Measurements from ENCODE around the gene ASGR2. TPM values are rescaled to one million over a fixed set of nuclear protein-coding genes. Genes with fewer than 3 reads are reported as not detected.
"Not testable (repeated sequence)": the region's sequence is repeated elsewhere in the genome, so short reads cannot be mapped to it uniquely, and the experiment has no call there.

The ASGR2 gene
- total RNA-seq (1 to 10 TPM in 1 of 9 donors, under 1 TPM in 2, not detected in 6; 0.29 to 2.1 (median 0.39) TPM), polyA plus RNA-seq (under 1 TPM in 1 of 2 donors, not detected in 1; 0.28 TPM)
- long read RNA-seq, donor 1, result 0 reads
- long read RNA-seq, donor 2, result 0 reads
- long read RNA-seq, donor 3, result 0 reads

GRCh38 chr17:7114241-7114874 is at the start of gene ASGR2:
ASGR2 (minus strand) TSS chr17:7114822; CDS start chr17:7114240, 582 bp downstream.
- H3K36me3 ChIP-seq, result no peaks in the 10 kb centered on the region
- peaks cover 0 to 3% (median 0%) of the 10 kb centered on the region in 12 donors for H3K9me3 ChIP-seq
- H3K4me3 ChIP-seq, result peak within 1 kb of the TSS in 1 of 12 donors; percentile 28
- peak in 1 of 5 donors; percentile 59 for DNase-seq
- no peak for ATAC-seq
- H3K4me1 ChIP-seq, result peaks cover 0 to 25% (median 0%) of the 10 kb centered on the region in 12 donors
- TF ChIP-seq CTCF (IDR thresholded peaks at IDR 0.05) (no peak), POLR2A (IDR thresholded peaks at IDR 0.05) (no peak)
- peak within 1 kb of the TSS in 3 of 12 donors; percentile 5 to 84 (median 34) for H3K27ac ChIP-seq
- H3K27me3 ChIP-seq, result peaks cover 0 to 27% (median 0%) of the 10 kb centered on the region in 9 donors
- 82 to 85% (median 85%) methylated on average over 8 to 14 of the region's 14 CpGs for WGBS, 4 donors
- intact Hi-C loops (cut with DNase I), result no loop called here

DNA sequence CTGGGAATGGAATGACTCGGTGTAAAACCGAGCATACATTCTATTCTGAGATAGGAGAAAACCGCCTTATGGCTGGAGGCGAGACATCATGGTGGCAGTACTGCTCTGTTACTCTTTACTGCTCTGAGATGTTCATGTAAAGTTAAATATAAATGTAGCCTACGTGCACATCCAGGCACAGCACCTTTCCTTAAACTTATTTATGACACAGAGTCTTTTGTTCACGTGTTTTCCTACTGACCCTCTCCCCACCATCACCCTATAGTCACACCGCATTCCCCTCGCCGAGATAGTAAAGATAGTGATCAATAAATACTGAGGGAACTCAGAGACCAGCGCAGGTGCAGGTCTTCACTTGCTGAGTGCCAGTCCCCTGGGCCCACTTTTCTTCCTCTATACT is 44.9 kb upstream of the ASGR2 start:
- H3K4me1 ChIP-seq; H3K4me3 ChIP-seq; DNase-seq; H3K9me3 ChIP-seq; intact Hi-C loops (cut with DNase I); ATAC-seq; H3K36me3 ChIP-seq; H3K27ac ChIP-seq: not testable (repeated sequence)
- peaks cover 0 to 43% (median 0%) of the 10 kb centered on the region in 9 donors for H3K27me3 ChIP-seq
- 59 to 68% (median 67%) methylated on average over 10 of the region's 10 CpGs for WGBS, 4 donors

GRCh38 chr17:7158424-7158823 is 43.8 kb upstream of the ASGR2 start:
- H3K4me1 ChIP-seq; H3K36me3 ChIP-seq; H3K27ac ChIP-seq; DNase-seq; H3K9me3 ChIP-seq; intact Hi-C loops (cut with DNase I); H3K4me3 ChIP-seq; ATAC-seq: not testable (repeated sequence)
- 88 to 91% (median 90%) methylated on average over 10 of the region's 10 CpGs for WGBS, 4 donors
- peaks cover 0 to 43% (median 4%) of the 10 kb centered on the region in 9 donors for H3K27me3 ChIP-seq

DNA sequence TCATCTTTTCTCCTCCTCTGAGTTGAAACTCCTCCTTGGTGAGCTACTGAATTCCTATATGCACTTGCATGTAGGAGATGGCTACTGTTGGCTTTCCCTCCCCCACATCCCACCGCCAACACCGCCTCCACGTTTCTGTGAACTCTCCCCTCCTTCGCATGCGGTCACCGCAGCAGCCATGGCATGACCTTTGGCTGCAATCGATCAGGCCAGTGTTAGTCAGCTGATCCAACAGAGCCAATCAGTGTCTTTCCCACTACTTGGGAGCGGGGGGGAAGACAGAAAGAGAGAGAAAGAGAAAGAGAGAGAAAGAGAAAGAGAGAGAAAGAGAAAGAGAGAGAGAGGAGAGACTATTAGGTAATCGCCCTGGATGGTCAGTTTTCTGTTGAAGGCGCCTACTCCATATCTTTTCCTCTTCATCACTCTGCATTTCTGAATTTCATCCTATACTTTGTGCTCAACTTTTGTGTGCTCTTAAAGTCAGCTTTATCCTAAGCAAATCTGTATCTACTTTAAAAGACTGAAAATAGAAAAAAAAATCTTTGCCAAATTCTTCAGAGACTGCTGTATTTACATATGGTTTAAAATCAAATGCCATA is 41.8 kb upstream of the ASGR2 start:
- Histone ChIP-seq H3K27me3 (peaks cover 0 to 51% (median 8%) of the 10 kb centered on the region in 9 donors), H3K4me3 (no peak overlapping the region), H3K9me3 (no peaks in the 10 kb centered on the region), H3K4me1 (no peaks in the 10 kb centered on the region), H3K27ac (no peak overlapping the region), H3K36me3 (no peaks in the 10 kb centered on the region)
- WGBS, 4 donors, result 69 to 78% (median 73%) methylated on average over 10 of the region's 10 CpGs
- ATAC-seq (no peak), DNase-seq (no peak)
- TF ChIP-seq CTCF (IDR thresholded peaks at IDR 0.05), result no peak
- no peak for TF ChIP-seq POLR2A (IDR thresholded peaks at IDR 0.05)
- intact Hi-C loops (cut with DNase I), result no loop called here

- TF ChIP-seq CTCF (IDR thresholded peaks at IDR 0.05) (no peak), POLR2A (IDR thresholded peaks at IDR 0.05) (no peak)
- Histone ChIP-seq H3K9me3 (no peaks in the 10 kb centered on the region), H3K27me3 (peaks cover 0 to 29% (median 0%) of the 10 kb centered on the region in 9 donors), H3K36me3 (no peaks in the 10 kb centered on the region), H3K27ac (no peak overlapping the region), H3K4me3 (no peak overlapping the region), H3K4me1 (peaks cover 0 to 6% (median 0%) of the 10 kb centered on the region in 12 donors)
- no peak for DNase-seq
- intact Hi-C loops (cut with DNase I), result no loop called here
- ATAC-seq, result no peak
- WGBS, 4 donors, result 55 to 92% (median 78%) methylated on average over 3 of the region's 3 CpGs
Measured at GRCh38 chr17:7147772-7148171, 33.1 kb upstream of the ASGR2 start.
